GM19099 (cell line): ENCODE measurements around the gene PTPRE.

ENCODE experiments used
- POLR2A ChIP-seq: IDR thresholded peaks from 3 replicates; pipeline ENCODE4 v1.6.1; 2011; ENCODE audit warnings: low read depth; ENCODE audit not compliant: insufficient read length; ENCODE audit errors: extremely low read depth

Gene PTPRE

GRCh38 chr10:127926455-127926854 is 19.6 kb downstream of the PTPRE start:
- no peak for TF ChIP-seq POLR2A

GRCh38 chr10:127928021-127928806 is 21.3 kb downstream of the PTPRE start:
- no peak for TF ChIP-seq POLR2A

- TF ChIP-seq POLR2A: no peak
Observed at GRCh38 chr10:127932521-127933270, 25.8 kb downstream of the PTPRE start.

GRCh38 chr10:127933271-127933670 is 26.4 kb downstream of the PTPRE start:
- no peak for TF ChIP-seq POLR2A

- no peak for TF ChIP-seq POLR2A
Observed at GRCh38 chr10:127934383-127934782, 27.5 kb downstream of the PTPRE start.

- TF ChIP-seq POLR2A: no peak
Observed at GRCh38 chr10:127935071-127935561, 28.2 kb downstream of the PTPRE start.

- no peak for TF ChIP-seq POLR2A
Observed at GRCh38 chr10:127937069-127937468, 30.2 kb downstream of the PTPRE start.

- TF ChIP-seq POLR2A: no peak
Observed at GRCh38 chr10:127937915-127938463, 31.1 kb downstream of the PTPRE start.

- no peak for TF ChIP-seq POLR2A
Observed at GRCh38 chr10:127939786-127940330, 33.0 kb downstream of the PTPRE start.

- TF ChIP-seq POLR2A: no peak
Observed at GRCh38 chr10:127940866-127941640, 34.1 kb downstream of the PTPRE start.

- no peak for TF ChIP-seq POLR2A
Observed at GRCh38 chr10:127942811-127943210, 35.9 kb downstream of the PTPRE start.

GRCh38 chr10:127943336-127943910 is 36.5 kb downstream of the PTPRE start:
- no peak for TF ChIP-seq POLR2A

GRCh38 chr10:127944256-127944655 is 37.4 kb downstream of the PTPRE start:
- no peak for TF ChIP-seq POLR2A

GRCh38 chr10:127945341-127945758 is 38.4 kb downstream of the PTPRE start:
- TF ChIP-seq POLR2A: no peak
